ENCODE data around the gene RAB3GAP1. TPM values are rescaled to one million over a fixed set of nuclear protein-coding genes. Genes with fewer than 3 reads are reported as not detected.
"Not testable (repeated sequence)": the region's sequence is repeated elsewhere in the genome, so short reads cannot be mapped to it uniquely, and the experiment has no call there.

Gene RAB3GAP1
- polyA plus RNA-seq, 1 donor from 2014 or later: 43.3 TPM

DNA sequence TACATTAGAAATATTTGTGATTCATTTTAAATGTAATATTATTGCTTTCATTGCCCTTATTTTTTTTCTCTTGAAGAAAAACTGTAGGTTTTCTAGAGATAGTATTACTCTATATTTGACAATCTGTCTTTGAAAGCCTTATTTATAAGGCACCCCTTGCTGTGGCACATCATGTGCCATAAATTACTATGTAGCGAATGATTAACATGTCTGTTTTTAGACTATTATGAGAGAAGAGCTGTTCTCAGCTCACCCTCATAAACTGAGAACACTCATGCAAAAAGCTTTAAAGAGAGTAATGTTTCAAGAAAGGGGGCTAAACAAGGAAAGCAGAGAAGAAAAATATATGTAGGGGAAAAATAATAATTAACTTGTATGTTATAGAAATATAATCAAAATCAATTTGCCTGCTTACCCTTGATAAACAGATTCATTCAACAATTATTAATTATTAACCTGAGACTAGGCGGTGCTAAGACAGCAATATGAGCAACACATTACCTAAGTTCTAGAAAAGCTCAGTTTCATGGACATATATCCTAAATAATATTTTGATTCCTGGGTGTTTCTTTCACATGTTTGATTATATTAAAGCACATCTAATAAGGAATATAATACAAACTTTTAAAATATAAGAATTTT lies 69.0 kb downstream of the RAB3GAP1 start:
- H2AFZ ChIP-seq (ENCODE audit: low read depth, low read length): no peak overlapping the region
- no peaks in the 10 kb centered on the region for H3K27me3 ChIP-seq (ENCODE audit: insufficient read depth, low read depth, low read length)
- H3K4me3 ChIP-seq (ENCODE audit: low read length): no peak overlapping the region
- H3K27ac ChIP-seq (ENCODE audit: low read length): no peak overlapping the region
- H3K9me3 ChIP-seq (ENCODE audit: low read length): no peaks in the 10 kb centered on the region
- H3K9ac ChIP-seq (ENCODE audit: low read length): no peak overlapping the region
- no peaks in the 10 kb centered on the region for H3F3A ChIP-seq (ENCODE audit: insufficient read depth, low read length, poor library complexity, severe bottlenecking)
- H3K4me2 ChIP-seq (ENCODE audit: low read length): no peak overlapping the region
- H3K79me2 ChIP-seq (replicated peaks; ENCODE audit: insufficient read depth, low read length): no peaks in the 10 kb centered on the region
- no peaks in the 10 kb centered on the region for H4K20me1 ChIP-seq (ENCODE audit: insufficient read depth)
- no peaks in the 10 kb centered on the region for H3K36me3 ChIP-seq (ENCODE audit: insufficient read depth, low read length)
- no peaks in the 10 kb centered on the region for H3K9me2 ChIP-seq (ENCODE audit: insufficient read depth, low read length)
- TF ChIP-seq SMC3 (conservative IDR thresholded peaks at IDR 0.05; ENCODE audit: poor library complexity): no peak
- TF ChIP-seq RAD21 (conservative IDR thresholded peaks at IDR 0.05): no peak
- TF ChIP-seq, protein P1, sequence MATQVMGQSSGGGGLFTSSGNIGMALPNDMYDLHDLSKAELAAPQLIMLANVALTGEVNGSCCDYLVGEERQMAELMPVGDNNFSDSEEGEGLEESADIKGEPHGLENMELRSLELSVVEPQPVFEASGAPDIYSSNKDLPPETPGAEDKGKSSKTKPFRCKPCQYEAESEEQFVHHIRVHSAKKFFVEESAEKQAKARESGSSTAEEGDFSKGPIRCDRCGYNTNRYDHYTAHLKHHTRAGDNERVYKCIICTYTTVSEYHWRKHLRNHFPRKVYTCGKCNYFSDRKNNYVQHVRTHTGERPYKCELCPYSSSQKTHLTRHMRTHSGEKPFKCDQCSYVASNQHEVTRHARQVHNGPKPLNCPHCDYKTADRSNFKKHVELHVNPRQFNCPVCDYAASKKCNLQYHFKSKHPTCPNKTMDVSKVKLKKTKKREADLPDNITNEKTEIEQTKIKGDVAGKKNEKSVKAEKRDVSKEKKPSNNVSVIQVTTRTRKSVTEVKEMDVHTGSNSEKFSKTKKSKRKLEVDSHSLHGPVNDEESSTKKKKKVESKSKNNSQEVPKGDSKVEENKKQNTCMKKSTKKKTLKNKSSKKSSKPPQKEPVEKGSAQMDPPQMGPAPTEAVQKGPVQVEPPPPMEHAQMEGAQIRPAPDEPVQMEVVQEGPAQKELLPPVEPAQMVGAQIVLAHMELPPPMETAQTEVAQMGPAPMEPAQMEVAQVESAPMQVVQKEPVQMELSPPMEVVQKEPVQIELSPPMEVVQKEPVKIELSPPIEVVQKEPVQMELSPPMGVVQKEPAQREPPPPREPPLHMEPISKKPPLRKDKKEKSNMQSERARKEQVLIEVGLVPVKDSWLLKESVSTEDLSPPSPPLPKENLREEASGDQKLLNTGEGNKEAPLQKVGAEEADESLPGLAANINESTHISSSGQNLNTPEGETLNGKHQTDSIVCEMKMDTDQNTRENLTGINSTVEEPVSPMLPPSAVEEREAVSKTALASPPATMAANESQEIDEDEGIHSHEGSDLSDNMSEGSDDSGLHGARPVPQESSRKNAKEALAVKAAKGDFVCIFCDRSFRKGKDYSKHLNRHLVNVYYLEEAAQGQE (IDR thresholded peaks at IDR 0.05; ENCODE audit: borderline replicate concordance): no peak
- no peak for TF ChIP-seq MXI1 (conservative IDR thresholded peaks at IDR 0.05; ENCODE audit: poor library complexity, severe bottlenecking)
- TF ChIP-seq POLR2AphosphoS5 (IDR thresholded peaks at IDR 0.05): no peak
- TF ChIP-seq TAF1 (IDR thresholded peaks at IDR 0.05; ENCODE audit: low read depth): no peak
- TF ChIP-seq EZH2 (IDR thresholded peaks at IDR 0.05; ENCODE audit: borderline replicate concordance, insufficient read depth, low read length, poor library complexity, severe bottlenecking): no peak
- TF ChIP-seq, protein P2, sequence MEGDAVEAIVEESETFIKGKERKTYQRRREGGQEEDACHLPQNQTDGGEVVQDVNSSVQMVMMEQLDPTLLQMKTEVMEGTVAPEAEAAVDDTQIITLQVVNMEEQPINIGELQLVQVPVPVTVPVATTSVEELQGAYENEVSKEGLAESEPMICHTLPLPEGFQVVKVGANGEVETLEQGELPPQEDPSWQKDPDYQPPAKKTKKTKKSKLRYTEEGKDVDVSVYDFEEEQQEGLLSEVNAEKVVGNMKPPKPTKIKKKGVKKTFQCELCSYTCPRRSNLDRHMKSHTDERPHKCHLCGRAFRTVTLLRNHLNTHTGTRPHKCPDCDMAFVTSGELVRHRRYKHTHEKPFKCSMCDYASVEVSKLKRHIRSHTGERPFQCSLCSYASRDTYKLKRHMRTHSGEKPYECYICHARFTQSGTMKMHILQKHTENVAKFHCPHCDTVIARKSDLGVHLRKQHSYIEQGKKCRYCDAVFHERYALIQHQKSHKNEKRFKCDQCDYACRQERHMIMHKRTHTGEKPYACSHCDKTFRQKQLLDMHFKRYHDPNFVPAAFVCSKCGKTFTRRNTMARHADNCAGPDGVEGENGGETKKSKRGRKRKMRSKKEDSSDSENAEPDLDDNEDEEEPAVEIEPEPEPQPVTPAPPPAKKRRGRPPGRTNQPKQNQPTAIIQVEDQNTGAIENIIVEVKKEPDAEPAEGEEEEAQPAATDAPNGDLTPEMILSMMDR (IDR thresholded peaks at IDR 0.05; ENCODE audit: poor library complexity, severe bottlenecking): no peak
- no peak for TF ChIP-seq EP300 (conservative IDR thresholded peaks at IDR 0.05; ENCODE audit: poor library complexity, severe bottlenecking)

DNA sequence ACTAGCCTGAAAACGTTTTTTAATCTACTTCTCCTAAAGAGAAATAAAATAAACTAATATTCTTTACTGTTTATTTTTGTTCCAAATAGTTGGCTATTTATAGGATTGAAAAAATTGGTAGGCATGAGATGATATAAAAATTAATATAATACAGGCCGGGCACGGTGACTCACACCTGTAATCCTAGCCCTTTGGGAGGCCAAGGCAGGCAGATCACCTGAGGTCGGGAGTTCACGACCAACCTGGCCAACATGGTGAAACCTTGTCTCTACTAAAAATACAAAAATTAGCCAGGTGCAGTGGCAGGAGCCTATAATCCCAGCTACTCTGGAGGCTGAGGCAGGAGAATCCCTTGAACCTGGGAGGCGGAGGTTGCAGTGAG lies 69.6 kb downstream of the RAB3GAP1 start:
- H3K79me2 ChIP-seq (replicated peaks; ENCODE audit: insufficient read depth, low read length); H3K27ac ChIP-seq (ENCODE audit: low read length); H4K20me1 ChIP-seq (ENCODE audit: insufficient read depth); H3K4me2 ChIP-seq (ENCODE audit: low read length); H3K9ac ChIP-seq (ENCODE audit: low read length); H2AFZ ChIP-seq (ENCODE audit: low read depth, low read length); H3K9me2 ChIP-seq (ENCODE audit: insufficient read depth, low read length); H3K4me3 ChIP-seq (ENCODE audit: low read length); H3F3A ChIP-seq (ENCODE audit: insufficient read depth, low read length, poor library complexity, severe bottlenecking); H3K36me3 ChIP-seq (ENCODE audit: insufficient read depth, low read length); H3K27me3 ChIP-seq (ENCODE audit: insufficient read depth, low read depth, low read length); H3K9me3 ChIP-seq (ENCODE audit: low read length): not testable (repeated sequence)

Data from neural cell (in vitro differentiated cells).